GM13976 (cell line): ENCODE data around the gene WDR1.

Experiments
- DNase-seq: peaks from one replicate; pipeline ENCODE4 v3.0.0; 2012; ENCODE audit warnings: low spot score
- CTCF ChIP-seq: IDR thresholded peaks from 2 replicates; pipeline ENCODE4 v1.5.1; 2012; ENCODE audit warnings: borderline replicate concordance, mild to moderate bottlenecking; ENCODE audit not compliant: insufficient read depth; ENCODE audit errors: extremely low read depth, missing control alignments, control extremely low read depth
- in situ Hi-C: fragments of 300-500 bp; cut with MboI; formaldehyde crosslinking; loops from one replicate; pipeline ENCODE4 v1.12.0; 2022; ENCODE audit warnings: low sequenced_read_pairs, mixed read lengths, inconsistent platforms; ENCODE audit not compliant: unreplicated experiment

WDR1 gene

GRCh38 chr4:10089346-10089745, 27.3 kb downstream of the WDR1 start:
- in situ Hi-C loops, result no loop called here
- DNase-seq, result no peak
- no peak for TF ChIP-seq CTCF

- TF ChIP-seq CTCF, result no peak
- no peak for DNase-seq
- in situ Hi-C loops, result no loop called here
Observed at GRCh38 chr4:10088135-10089010, 28.2 kb downstream of the WDR1 start.

GRCh38 chr4:10087152-10087791, 29.3 kb downstream of the WDR1 start:
- in situ Hi-C loops, result no loop called here
- DNase-seq, result no peak
- TF ChIP-seq CTCF, result no peak

- TF ChIP-seq CTCF, result no peak
- no peak for DNase-seq
Observed at GRCh38 chr4:10086506-10087120, 30.0 kb downstream of the WDR1 start.

GRCh38 chr4:10085828-10086505, 30.6 kb downstream of the WDR1 start:
- in situ Hi-C loops, result no loop called here
- TF ChIP-seq CTCF, result no peak
- no peak for DNase-seq

More at GRCh38 chr4:10086506-10087120, 30.0 kb downstream of the WDR1 start:
- in situ Hi-C loops, result no loop called here

GRCh38 chr4:10085386-10085785, 31.2 kb downstream of the WDR1 start:
- no peak for TF ChIP-seq CTCF
- in situ Hi-C loops, result no loop called here
- no peak for DNase-seq
